ENCODE data around the gene SDK1.
A peak's percentile ranks its signal among the peaks of the same experiment; 100 is the strongest.

The SDK1 gene

DNA sequence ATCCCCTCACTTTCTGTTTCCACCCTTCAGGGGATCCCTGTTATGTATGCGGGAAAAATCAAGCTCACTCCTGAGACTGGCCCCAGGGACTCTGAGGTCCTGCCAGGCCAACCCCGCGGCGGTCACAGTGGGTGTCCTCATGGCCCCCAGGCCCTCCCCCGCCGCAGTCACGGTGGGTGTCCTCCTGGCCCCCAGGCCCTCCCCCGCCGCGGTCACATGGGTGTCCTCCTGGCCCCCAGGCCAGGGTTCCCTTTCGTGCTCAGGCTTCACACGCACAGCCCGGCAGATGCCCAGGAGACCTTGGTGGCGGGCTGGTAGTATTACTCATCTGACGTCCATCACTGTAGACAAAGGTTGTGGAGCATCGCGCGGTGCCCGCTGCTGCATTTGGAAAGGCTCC is 890.0 kb downstream of the SDK1 start:
- WGBS, 2 donors (ENCODE audit: extremely low coverage in 2 of 2, insufficient read length in 2 of 2, insufficient replicate concordance in 1 of 2) = no CpG with 5 or more reads among the region's 19 CpGs
- H2BK15ac ChIP-seq (ENCODE audit: low read length) = no peak overlapping the region
- no peak overlapping the region for H3K4me2 ChIP-seq (ENCODE audit: insufficient read depth, low read length, poor library complexity, severe bottlenecking)
- no peak overlapping the region for H3K4me3 ChIP-seq (ENCODE audit: low read length in 2 of 2)
- no peaks in the 10 kb centered on the region for H3K9me3 ChIP-seq (replicated peaks in 1 of 2; ENCODE audit: control insufficient read depth in 2 of 2, insufficient read depth in 1 of 2, low read depth in 1 of 2, low read length in 2 of 2)
- H2BK12ac ChIP-seq (ENCODE audit: low read length) = no peak overlapping the region
- no peak overlapping the region for H3K4ac ChIP-seq (ENCODE audit: low read length)
- H3K4me1 ChIP-seq (ENCODE audit: control insufficient read depth in 2 of 2, insufficient read depth in 1 of 2, low read depth in 1 of 2, low read length in 2 of 2) = peaks cover 0 to 5% of the 10 kb centered on the region in 2 donors
- peak overlapping the region; percentile 41 for H2BK120ac ChIP-seq (ENCODE audit: low read depth, low read length)
- H3K79me1 ChIP-seq (ENCODE audit: low read depth, low read length) = no peaks in the 10 kb centered on the region
- H3K23ac ChIP-seq (ENCODE audit: low read depth, low read length, poor library complexity) = peak overlapping the region; percentile 27
- H2AFZ ChIP-seq (ENCODE audit: low read length) = no peak overlapping the region
- no peaks in the 10 kb centered on the region for H3K36me3 ChIP-seq (replicated peaks in 1 of 2; ENCODE audit: control insufficient read depth in 2 of 2, insufficient read depth in 2 of 2, low read length in 2 of 2)
- peak overlapping the region; percentile 96 for H2AK5ac ChIP-seq (ENCODE audit: low read depth, low read length)
- DNase-seq (ENCODE audit: low spot score) = no peak
- no peak overlapping the region for H3K27ac ChIP-seq (replicated peaks; ENCODE audit: low read length)
- no peak overlapping the region for H4K8ac ChIP-seq (ENCODE audit: low read depth, low read length)
- no peak overlapping the region for H4K91ac ChIP-seq (ENCODE audit: low read depth, low read length, poor library complexity)
- H3K14ac ChIP-seq (ENCODE audit: low read length) = no peak overlapping the region
- no peaks in the 10 kb centered on the region for H3K27me3 ChIP-seq (ENCODE audit: control insufficient read depth in 3 of 3, insufficient read depth in 3 of 3, low read depth in 1 of 3, low read length in 3 of 3)
- no peak overlapping the region for H3K9ac ChIP-seq (ENCODE audit: low read depth, low read length, poor library complexity)
- peak overlapping the region; percentile 79 for H2BK5ac ChIP-seq (ENCODE audit: low read length)
- H3K18ac ChIP-seq (ENCODE audit: low read length) = peak overlapping the region; percentile 27

DNA sequence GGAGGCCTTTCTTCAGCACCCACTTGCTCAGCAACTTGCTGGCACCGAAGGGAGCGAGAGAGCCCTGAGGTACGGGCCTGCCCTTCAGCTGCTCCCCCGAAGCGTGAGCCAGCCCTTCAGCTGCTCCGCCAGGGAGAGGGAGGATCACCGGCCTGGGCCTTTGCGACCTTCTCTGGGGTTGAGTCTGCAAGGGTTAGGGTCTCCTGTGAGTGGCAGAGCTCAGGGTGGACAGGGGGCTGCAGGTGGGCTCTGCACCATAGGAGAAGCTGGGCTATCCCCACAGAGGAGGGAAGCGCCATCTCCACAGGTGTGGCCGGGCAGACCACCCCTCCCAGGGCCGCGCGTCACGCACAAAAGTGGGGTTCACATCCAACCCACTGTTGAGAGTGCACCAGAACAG is 890.5 kb downstream of the SDK1 start:
- Histone ChIP-seq H3K14ac (ENCODE audit: low read length) (no peak overlapping the region), H3K4me3 (ENCODE audit: low read length in 2 of 2) (no peak overlapping the region), H3K9me3 (replicated peaks in 1 of 2; ENCODE audit: control insufficient read depth in 2 of 2, insufficient read depth in 1 of 2, low read depth in 1 of 2, low read length in 2 of 2) (no peaks in the 10 kb centered on the region), H3K23ac (ENCODE audit: low read depth, low read length, poor library complexity) (peak overlapping the region; percentile 27), H3K18ac (ENCODE audit: low read length) (peak overlapping the region; percentile 58), H3K27ac (replicated peaks; ENCODE audit: low read length) (no peak overlapping the region), H3K9ac (ENCODE audit: low read depth, low read length, poor library complexity) (no peak overlapping the region), H3K27me3 (ENCODE audit: control insufficient read depth in 3 of 3, insufficient read depth in 3 of 3, low read depth in 1 of 3, low read length in 3 of 3) (no peaks in the 10 kb centered on the region), H2BK15ac (ENCODE audit: low read length) (peak overlapping the region; percentile 82), H4K8ac (ENCODE audit: low read depth, low read length) (no peak overlapping the region), H2BK5ac (ENCODE audit: low read length) (peak overlapping the region; percentile 79), H2BK120ac (ENCODE audit: low read depth, low read length) (peak overlapping the region; percentile 41), H3K36me3 (replicated peaks in 1 of 2; ENCODE audit: control insufficient read depth in 2 of 2, insufficient read depth in 2 of 2, low read length in 2 of 2) (no peaks in the 10 kb centered on the region), H3K79me1 (ENCODE audit: low read depth, low read length) (no peaks in the 10 kb centered on the region), H4K91ac (ENCODE audit: low read depth, low read length, poor library complexity) (peak overlapping the region; percentile 67), H3K4me1 (ENCODE audit: control insufficient read depth in 2 of 2, insufficient read depth in 1 of 2, low read depth in 1 of 2, low read length in 2 of 2) (peaks cover 0 to 5% of the 10 kb centered on the region in 2 donors), H3K4me2 (ENCODE audit: insufficient read depth, low read length, poor library complexity, severe bottlenecking) (no peak overlapping the region), H2AFZ (ENCODE audit: low read length) (no peak overlapping the region), H2BK12ac (ENCODE audit: low read length) (no peak overlapping the region), H2AK5ac (ENCODE audit: low read depth, low read length) (peak overlapping the region; percentile 96), H3K4ac (ENCODE audit: low read length) (no peak overlapping the region)
- no CpG with 5 or more reads among the region's 14 CpGs for WGBS, 2 donors (ENCODE audit: extremely low coverage in 2 of 2, insufficient read length in 2 of 2, insufficient replicate concordance in 1 of 2)
- DNase-seq (ENCODE audit: low spot score) = no peak

DNA sequence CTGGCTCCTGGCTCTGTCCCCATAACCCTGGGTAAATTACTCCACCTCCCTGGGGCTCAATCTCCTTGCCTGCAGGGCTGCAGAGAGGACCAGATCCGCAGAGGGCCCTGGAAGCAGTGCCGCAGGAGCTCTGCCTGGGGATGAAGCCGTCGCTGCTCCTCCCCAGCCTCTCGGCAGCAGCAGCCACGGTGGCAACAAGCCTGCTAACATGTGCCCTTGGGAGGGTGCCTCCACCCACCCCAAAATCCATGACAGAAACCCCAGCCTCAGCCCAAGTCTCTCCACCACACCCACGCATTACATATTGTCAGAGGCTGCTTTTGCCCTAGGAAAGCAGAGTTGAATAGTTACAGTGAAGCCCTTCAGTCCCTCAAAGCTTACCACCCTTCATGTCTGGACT is 894.6 kb downstream of the SDK1 start:
- Histone ChIP-seq H2BK120ac (ENCODE audit: low read depth, low read length) (no peak overlapping the region), H2AFZ (ENCODE audit: low read length) (no peak overlapping the region), H2AK5ac (ENCODE audit: low read depth, low read length) (no peak overlapping the region), H3K27me3 (ENCODE audit: control insufficient read depth in 3 of 3, insufficient read depth in 3 of 3, low read depth in 1 of 3, low read length in 3 of 3) (no peaks in the 10 kb centered on the region), H3K4me3 (ENCODE audit: low read length in 2 of 2) (no peak overlapping the region), H3K18ac (ENCODE audit: low read length) (no peak overlapping the region), H4K8ac (ENCODE audit: low read depth, low read length) (no peak overlapping the region), H3K4me1 (ENCODE audit: control insufficient read depth in 2 of 2, insufficient read depth in 1 of 2, low read depth in 1 of 2, low read length in 2 of 2) (peaks cover 0 to 2% of the 10 kb centered on the region in 2 donors), H3K4me2 (ENCODE audit: insufficient read depth, low read length, poor library complexity, severe bottlenecking) (no peak overlapping the region), H4K91ac (ENCODE audit: low read depth, low read length, poor library complexity) (no peak overlapping the region), H2BK5ac (ENCODE audit: low read length) (no peak overlapping the region), H3K79me1 (ENCODE audit: low read depth, low read length) (no peaks in the 10 kb centered on the region), H3K36me3 (replicated peaks in 1 of 2; ENCODE audit: control insufficient read depth in 2 of 2, insufficient read depth in 2 of 2, low read length in 2 of 2) (no peaks in the 10 kb centered on the region), H3K14ac (ENCODE audit: low read length) (peak overlapping the region; percentile 83), H3K9me3 (replicated peaks in 1 of 2; ENCODE audit: control insufficient read depth in 2 of 2, insufficient read depth in 1 of 2, low read depth in 1 of 2, low read length in 2 of 2) (no peaks in the 10 kb centered on the region), H2BK12ac (ENCODE audit: low read length) (no peak overlapping the region), H2BK15ac (ENCODE audit: low read length) (no peak overlapping the region), H3K9ac (ENCODE audit: low read depth, low read length, poor library complexity) (no peak overlapping the region), H3K23ac (ENCODE audit: low read depth, low read length, poor library complexity) (peak overlapping the region; percentile 26), H3K27ac (replicated peaks; ENCODE audit: low read length) (no peak overlapping the region), H3K4ac (ENCODE audit: low read length) (no peak overlapping the region)
- no CpG with 5 or more reads among the region's 7 CpGs for WGBS, 2 donors (ENCODE audit: extremely low coverage in 2 of 2, insufficient read length in 2 of 2, insufficient replicate concordance in 1 of 2)
- DNase-seq (ENCODE audit: low spot score) = no peak

DNA sequence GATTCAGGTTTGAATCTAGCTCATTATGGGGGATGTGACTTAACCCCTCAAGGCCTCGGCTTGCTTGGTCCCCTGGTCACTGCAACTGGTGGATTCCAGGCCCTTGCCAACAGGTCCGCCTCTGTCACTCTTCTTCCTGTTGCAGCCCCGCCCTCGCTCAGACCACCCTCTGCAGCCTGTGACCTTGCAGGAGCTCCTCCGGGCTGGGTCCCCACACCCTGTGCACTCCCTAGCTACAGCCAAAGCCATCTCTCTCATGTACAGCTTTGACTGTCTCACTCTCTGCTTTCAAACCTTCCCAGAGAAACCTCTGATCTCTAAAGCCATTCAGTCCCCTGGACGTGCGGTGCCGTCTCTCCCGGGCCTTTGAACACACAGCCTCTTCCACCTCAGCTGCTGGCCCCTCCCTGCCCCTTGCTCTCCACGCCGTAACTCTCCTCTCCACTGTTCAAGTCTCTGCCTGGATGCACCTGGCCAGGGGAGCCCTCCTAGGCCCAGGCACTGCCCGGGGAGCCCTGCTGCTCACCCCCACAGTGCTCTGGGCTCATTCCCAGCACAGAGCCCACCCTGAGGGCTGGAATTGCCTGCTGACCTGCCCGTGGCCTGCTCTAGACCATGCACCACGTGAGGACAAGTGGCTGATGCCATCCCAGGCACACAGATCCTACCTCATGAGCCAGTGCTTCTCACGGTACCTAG is 895.2 kb downstream of the SDK1 start:
- no peak overlapping the region for H4K8ac ChIP-seq (ENCODE audit: low read depth, low read length)
- no peak overlapping the region for H3K27ac ChIP-seq (replicated peaks; ENCODE audit: low read length)
- no peak overlapping the region for H2BK12ac ChIP-seq (ENCODE audit: low read length)
- no peaks in the 10 kb centered on the region for H3K36me3 ChIP-seq (replicated peaks in 1 of 2; ENCODE audit: control insufficient read depth in 2 of 2, insufficient read depth in 2 of 2, low read length in 2 of 2)
- peak overlapping the region; percentile 63 for H2BK15ac ChIP-seq (ENCODE audit: low read length)
- H3K79me1 ChIP-seq (ENCODE audit: low read depth, low read length) = no peaks in the 10 kb centered on the region
- H3K4me3 ChIP-seq (ENCODE audit: low read length in 2 of 2) = no peak overlapping the region
- H2AK5ac ChIP-seq (ENCODE audit: low read depth, low read length) = no peak overlapping the region
- H2AFZ ChIP-seq (ENCODE audit: low read length) = no peak overlapping the region
- no peak overlapping the region for H3K4ac ChIP-seq (ENCODE audit: low read length)
- DNase-seq (ENCODE audit: low spot score) = no peak
- WGBS, 2 donors (ENCODE audit: extremely low coverage in 2 of 2, insufficient read length in 2 of 2, insufficient replicate concordance in 1 of 2) = no CpG with 5 or more reads among the region's 15 CpGs
- H3K4me2 ChIP-seq (ENCODE audit: insufficient read depth, low read length, poor library complexity, severe bottlenecking) = no peak overlapping the region
- H3K18ac ChIP-seq (ENCODE audit: low read length) = no peak overlapping the region
- no peak overlapping the region for H2BK5ac ChIP-seq (ENCODE audit: low read length)
- no peak overlapping the region for H4K91ac ChIP-seq (ENCODE audit: low read depth, low read length, poor library complexity)
- H3K4me1 ChIP-seq (ENCODE audit: control insufficient read depth in 2 of 2, insufficient read depth in 1 of 2, low read depth in 1 of 2, low read length in 2 of 2) = peaks cover 0 to 2% of the 10 kb centered on the region in 2 donors
- H2BK120ac ChIP-seq (ENCODE audit: low read depth, low read length) = no peak overlapping the region
- H3K9ac ChIP-seq (ENCODE audit: low read depth, low read length, poor library complexity) = no peak overlapping the region
- H3K23ac ChIP-seq (ENCODE audit: low read depth, low read length, poor library complexity) = no peak overlapping the region
- no peaks in the 10 kb centered on the region for H3K27me3 ChIP-seq (ENCODE audit: control insufficient read depth in 3 of 3, insufficient read depth in 3 of 3, low read depth in 1 of 3, low read length in 3 of 3)
- no peaks in the 10 kb centered on the region for H3K9me3 ChIP-seq (replicated peaks in 1 of 2; ENCODE audit: control insufficient read depth in 2 of 2, insufficient read depth in 1 of 2, low read depth in 1 of 2, low read length in 2 of 2)
- H3K14ac ChIP-seq (ENCODE audit: low read length) = no peak overlapping the region
